GM21723 (cell line): ENCODE data around the gene KIFC3.
"Not testable (repeated sequence)": the region's sequence is repeated elsewhere in the genome, so short reads cannot be mapped to it uniquely, and the experiment has no call there.

Experiments
- ATAC-seq: cut with Tn5 transposase; IDR thresholded peaks from one replicate; pipeline ENCODE4 v1.9.1; 2021; ENCODE audit warnings: mild to moderate bottlenecking, moderate library complexity; ENCODE audit not compliant: unreplicated experiment

The KIFC3 gene

DNA sequence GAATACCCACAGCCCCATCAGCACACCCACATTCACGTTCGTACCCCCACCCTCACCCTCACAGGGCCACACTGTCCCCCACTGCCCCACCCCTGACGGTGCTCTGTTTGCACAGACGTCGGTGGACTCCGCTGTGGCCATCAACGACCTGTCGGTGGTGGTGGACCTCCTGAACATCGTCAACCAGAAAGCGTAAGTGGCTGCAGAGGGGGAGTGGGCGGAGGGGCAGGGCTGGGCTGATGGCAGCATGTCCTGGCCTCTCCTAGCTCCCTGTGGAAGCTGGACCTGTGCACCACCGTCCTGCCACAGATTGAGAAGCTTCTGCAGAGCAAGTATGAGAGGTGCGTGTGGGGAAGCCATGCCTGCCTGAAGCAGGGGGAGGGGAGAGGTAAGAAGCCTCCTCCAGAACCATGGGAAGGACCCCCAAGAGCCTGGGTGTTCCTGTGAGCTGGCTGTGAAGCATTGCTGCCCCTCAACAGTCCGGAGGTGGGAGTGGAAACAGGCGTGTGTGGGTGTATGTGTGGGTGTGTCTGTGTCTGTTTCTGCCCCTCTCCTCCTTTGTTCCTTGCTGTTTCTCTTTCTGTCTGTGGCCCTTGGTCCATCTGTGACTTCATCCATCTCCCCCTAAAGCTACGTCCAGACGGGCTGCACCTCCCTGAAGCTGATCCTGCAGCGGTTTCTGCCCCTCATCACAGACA, 46.4 kb downstream of the KIFC3 start:
- no peak for ATAC-seq

GRCh38 chr16:57755061-57755684, 47.1 kb downstream of the KIFC3 start:
- ATAC-seq, result no peak

GRCh38 chr16:57754354-57755060, 47.8 kb downstream of the KIFC3 start:
- ATAC-seq, result no peak

DNA sequence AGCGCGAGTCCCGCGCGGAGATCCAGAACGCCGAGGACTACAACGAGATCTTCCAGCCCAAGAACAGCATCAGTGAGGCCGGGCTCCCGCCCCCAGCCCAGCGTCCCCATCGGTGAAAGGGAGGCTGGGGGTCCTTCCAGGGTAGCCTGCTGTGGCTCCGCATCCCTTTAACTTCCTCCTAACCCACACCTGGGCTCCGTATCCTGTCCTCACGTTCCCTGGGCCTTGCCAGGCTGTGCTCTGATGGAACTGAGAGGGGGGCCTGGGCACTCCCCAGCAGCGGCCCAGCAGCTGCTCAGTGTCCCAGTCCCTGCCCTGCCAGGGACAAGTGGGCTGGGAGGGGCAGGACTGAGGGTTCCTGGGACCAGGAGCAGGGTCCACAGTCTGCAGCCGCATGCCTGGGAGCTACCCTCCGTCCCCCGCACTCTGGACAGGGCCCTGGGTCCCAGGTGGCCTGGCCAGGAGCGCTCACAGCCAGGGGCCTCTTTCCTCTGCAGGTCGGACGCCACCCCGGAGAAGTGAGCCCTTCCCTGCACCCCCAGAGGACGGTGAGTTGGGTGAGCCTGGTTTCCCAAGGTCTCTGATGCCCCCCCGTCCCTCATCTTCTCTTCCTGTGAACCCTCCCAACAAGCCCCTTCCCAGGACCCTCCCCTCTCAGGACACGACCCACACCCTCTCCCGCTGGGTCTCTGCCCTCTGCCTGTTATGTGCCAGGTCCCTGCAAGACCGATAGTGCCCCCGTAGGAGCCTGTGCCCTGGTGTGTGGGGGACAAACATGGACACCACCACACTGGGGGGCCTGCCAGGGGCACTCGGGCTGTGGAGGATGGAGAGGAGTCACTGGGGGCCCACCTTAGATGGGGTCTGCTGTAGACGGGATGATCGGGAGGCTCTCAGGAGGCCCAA, 48.6 kb downstream of the KIFC3 start:
- no peak for ATAC-seq

GRCh38 chr16:57752581-57753447, 49.5 kb downstream of the KIFC3 start:
- ATAC-seq, result no peak

- no peak for ATAC-seq
These were observed 50.1 kb downstream of the KIFC3 start for GRCh38 chr16:57752203-57752580.

GRCh38 chr16:57751539-57752202, 50.6 kb downstream of the KIFC3 start:
- ATAC-seq, result no peak

GRCh38 chr16:57750796-57751538, 51.3 kb downstream of the KIFC3 start:
- ATAC-seq, result no peak

DNA sequence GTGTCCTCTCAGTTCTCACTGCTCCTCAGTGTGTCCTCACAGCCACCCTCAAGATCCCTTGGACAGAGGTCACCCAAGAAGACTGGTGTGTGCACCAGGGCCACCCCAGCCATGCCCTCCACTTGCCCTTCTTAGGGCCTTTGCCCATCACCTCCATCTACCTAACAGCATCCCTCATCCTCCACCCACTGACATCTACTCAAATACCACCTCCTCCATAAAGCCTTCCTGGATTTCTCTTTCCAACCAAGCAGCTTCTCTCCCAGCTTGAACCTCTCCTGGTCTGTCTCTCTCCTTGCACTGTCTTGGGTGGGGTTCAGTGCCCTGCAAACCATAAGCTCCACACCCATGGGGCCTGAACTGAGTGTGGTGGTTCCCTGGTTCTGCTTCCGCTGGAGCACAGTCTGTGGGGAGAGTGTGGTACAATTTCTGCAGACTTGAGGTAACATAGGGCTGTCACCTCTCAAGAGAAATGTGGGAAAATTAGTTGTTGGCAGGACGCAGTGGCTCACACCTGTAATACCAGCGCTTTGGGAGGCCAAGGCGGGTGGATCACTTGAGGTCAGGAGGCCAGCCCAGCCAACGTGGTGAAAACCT, 52.3 kb downstream of the KIFC3 start:
- no peak for ATAC-seq

- ATAC-seq, result no peak
These were observed 53.1 kb downstream of the KIFC3 start for GRCh38 chr16:57749101-57749692.

DNA sequence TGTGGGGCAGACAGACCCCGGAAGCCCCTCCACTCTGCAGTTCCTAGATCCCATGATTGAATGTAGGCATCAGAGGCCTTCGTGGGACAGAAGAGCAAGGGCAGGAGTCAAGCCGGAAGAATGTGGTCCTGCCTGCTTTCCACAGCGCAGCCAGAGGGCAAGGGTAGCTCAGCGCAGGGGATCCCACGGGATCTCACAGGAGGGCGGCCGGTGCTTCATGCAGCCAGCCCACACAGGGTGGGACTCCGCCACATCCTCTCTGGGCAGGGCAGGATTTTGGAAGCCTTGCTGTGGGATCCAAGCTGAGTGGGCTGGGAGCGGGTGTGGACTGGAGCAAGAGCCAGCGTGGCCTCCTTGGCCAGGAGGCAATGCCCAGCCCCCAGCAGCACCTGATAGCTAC, 53.7 kb downstream of the KIFC3 start:
- no peak for ATAC-seq

GRCh38 chr16:57747996-57748395, 54.3 kb downstream of the KIFC3 start:
- ATAC-seq, result no peak

GRCh38 chr16:57747496-57747895, 54.8 kb downstream of the KIFC3 start:
- ATAC-seq, result no peak

DNA sequence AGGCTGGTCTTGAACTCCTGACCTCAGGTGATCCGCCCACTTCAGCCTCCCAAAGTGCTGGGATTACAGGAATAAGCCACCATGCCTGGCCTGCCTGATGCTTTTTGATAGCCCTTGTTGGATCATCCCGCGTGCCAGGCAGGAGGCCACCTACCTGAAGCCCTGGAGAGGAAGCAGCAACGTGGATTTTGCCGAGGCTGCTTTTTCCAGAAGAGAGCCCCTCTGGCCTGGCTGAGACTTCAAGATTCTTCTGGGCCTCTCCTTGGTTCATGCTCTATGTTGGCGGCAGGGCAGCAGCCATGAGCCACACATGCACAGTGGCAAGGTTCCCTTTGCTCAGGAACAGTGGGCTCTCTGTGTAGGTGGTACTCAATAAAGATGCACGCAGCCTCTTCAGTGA, 55.2 kb downstream of the KIFC3 start:
- ATAC-seq, result no peak

DNA sequence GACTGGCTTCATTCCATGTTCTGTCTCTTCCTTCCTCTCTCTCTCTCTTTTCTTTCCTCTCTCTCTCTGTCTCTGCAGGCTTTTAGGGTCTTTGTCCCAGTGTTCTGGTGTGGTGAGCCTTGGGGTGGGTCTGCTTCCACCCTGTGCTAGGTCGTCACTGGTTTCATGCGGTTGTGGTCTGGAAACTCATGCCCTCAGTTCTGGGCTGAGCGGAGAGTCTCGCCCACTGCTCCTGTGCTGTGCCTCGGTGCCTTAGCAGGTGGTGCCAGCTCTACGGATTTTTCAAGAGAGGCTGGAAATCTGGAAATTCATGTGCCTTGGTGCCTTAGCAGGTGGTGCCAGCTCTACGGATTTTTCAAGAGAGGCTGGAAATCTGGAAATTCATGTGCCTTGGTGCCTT, 56.0 kb downstream of the KIFC3 start:
- not testable (repeated sequence) for ATAC-seq

GRCh38 chr16:57745768-57746167, 56.5 kb downstream of the KIFC3 start:
- no peak for ATAC-seq

- no peak for ATAC-seq
These were observed 57.7 kb downstream of the KIFC3 start for GRCh38 chr16:57744642-57744903.

DNA sequence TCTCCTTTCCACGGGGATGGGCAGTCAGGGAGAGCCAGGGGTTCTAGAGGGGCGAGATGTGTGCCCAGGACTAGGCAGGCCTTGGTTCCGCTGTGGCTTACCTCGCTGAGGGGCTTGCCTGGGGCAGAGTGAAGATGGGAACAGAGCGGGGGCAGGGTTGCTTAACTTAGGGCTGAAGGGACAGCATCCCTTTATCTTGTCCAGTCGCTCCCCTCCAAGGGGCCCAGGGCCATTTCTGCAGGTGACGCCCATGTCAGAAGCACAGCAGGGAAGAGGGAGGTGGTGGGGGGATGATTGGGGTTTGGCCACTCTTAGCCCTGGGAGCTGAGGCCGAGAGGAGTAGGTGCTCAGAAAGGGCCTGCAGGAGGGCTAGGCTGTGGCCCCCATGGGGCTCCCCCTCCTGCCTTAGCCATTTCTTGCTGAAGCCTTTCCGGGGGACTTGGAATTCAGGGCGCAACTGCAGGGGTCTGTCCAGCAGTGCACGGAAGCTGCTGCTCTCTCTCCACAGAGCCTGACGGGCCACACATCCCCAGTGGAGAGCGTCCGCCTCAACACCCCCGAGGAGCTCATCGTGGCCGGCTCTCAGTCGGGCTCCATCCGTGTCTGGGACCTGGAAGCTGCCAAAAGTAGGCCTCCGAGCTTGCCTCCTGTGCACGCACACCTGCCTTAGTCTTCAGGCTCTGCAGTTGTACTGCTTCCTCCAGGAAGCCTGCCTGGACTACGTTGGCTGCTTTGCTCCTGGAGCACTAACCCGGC, 58.2 kb downstream of the KIFC3 start:
- no peak for ATAC-seq
